ENCODE measurements around the gene DOCK10.

Gene DOCK10

GRCh38 chr2:224987733-224988132 is 54.5 kb downstream of the DOCK10 start:
- Histone ChIP-seq H3K4me3 (ENCODE audit: low read length) (no peak overlapping the region), H3K4me2 (ENCODE audit: low read length) (no peak overlapping the region), H3K9me3 (replicated peaks; ENCODE audit: low read length) (no peaks in the 10 kb centered on the region), H3K4me1 (ENCODE audit: control insufficient read depth, insufficient read depth, low read length) (peaks cover 40% of the 10 kb centered on the region), H3K27me3 (ENCODE audit: control insufficient read depth, insufficient read depth, low read length) (no peaks in the 10 kb centered on the region), H3K36me3 (ENCODE audit: insufficient read depth, low read length) (peaks cover 13% of the 10 kb centered on the region), H3K9ac (ENCODE audit: low read depth, low read length) (no peak overlapping the region)

DNA sequence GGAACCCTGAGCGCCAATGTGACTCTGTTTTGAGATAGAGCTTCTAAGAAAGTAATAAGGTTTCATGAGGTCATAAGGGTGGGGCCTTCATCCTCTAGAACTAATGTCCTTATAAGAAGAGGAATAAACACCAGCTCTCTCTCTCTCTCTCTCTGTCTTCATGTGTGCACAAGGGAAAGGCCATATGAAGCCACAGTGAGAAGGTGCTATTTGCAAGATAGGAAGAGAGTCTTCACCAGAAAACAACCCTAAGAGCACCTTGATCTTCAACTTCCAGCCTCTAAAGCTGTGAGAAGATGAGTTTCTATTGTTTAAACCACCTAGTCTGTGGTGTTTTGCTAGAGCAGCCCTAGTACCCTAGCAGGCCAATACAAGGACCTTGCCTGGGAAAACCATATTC is 55.8 kb downstream of the DOCK10 start:
- peaks cover 13% of the 10 kb centered on the region for H3K36me3 ChIP-seq (ENCODE audit: insufficient read depth, low read length)
- H3K4me1 ChIP-seq (ENCODE audit: control insufficient read depth, insufficient read depth, low read length) = peaks cover 28% of the 10 kb centered on the region
- no peaks in the 10 kb centered on the region for H3K27me3 ChIP-seq (ENCODE audit: control insufficient read depth, insufficient read depth, low read length)
- no peak overlapping the region for H3K9ac ChIP-seq (ENCODE audit: low read depth, low read length)
- H3K4me3 ChIP-seq (ENCODE audit: low read length) = no peak overlapping the region
- H3K4me2 ChIP-seq (ENCODE audit: low read length) = no peak overlapping the region
- H3K9me3 ChIP-seq (replicated peaks; ENCODE audit: low read length) = no peaks in the 10 kb centered on the region

DNA sequence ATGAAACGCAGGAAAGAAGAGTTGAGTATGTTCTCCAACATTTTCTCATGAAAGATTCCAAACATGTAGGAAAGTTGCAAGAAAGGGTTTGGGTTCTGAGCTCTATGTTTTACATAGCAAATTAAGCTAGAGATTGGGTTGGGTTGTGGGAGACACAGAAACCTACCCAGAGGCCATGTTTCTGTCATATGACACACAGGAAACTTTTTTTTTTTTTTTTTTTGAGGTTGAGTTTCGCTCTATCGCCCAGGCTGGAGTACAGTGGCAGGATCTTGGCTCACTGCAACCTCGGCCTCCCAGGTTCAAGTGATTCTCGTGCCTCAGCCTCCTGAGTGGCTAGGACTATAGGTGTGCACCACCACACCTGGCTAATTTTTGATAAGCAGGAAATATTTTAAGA is 57.6 kb downstream of the DOCK10 start:
- Histone ChIP-seq H3K9ac (ENCODE audit: low read depth, low read length) (no peak overlapping the region), H3K4me1 (ENCODE audit: control insufficient read depth, insufficient read depth, low read length) (peaks cover 26% of the 10 kb centered on the region), H3K4me3 (ENCODE audit: low read length) (no peak overlapping the region)

GRCh38 chr2:224983712-224984554 is 58.3 kb downstream of the DOCK10 start:
- Histone ChIP-seq H3K9me3 (replicated peaks; ENCODE audit: low read length) (no peaks in the 10 kb centered on the region), H3K27me3 (ENCODE audit: control insufficient read depth, insufficient read depth, low read length) (no peaks in the 10 kb centered on the region), H3K4me2 (ENCODE audit: low read length) (peak overlapping the region; percentile 70), H3K4me1 (ENCODE audit: control insufficient read depth, insufficient read depth, low read length) (peaks cover 26% of the 10 kb centered on the region), H3K36me3 (ENCODE audit: insufficient read depth, low read length) (peaks cover 13% of the 10 kb centered on the region), H3K4me3 (ENCODE audit: low read length) (peak overlapping the region; percentile 33), H3K9ac (ENCODE audit: low read depth, low read length) (peak overlapping the region; percentile 46)

More for the DNA sequence above, 57.6 kb downstream of the DOCK10 start:
- peaks cover 13% of the 10 kb centered on the region for H3K36me3 ChIP-seq (ENCODE audit: insufficient read depth, low read length)
- H3K4me2 ChIP-seq (ENCODE audit: low read length) = peak overlapping the region; percentile 70
- H3K9me3 ChIP-seq (replicated peaks; ENCODE audit: low read length) = no peaks in the 10 kb centered on the region
- H3K27me3 ChIP-seq (ENCODE audit: control insufficient read depth, insufficient read depth, low read length) = no peaks in the 10 kb centered on the region

DNA sequence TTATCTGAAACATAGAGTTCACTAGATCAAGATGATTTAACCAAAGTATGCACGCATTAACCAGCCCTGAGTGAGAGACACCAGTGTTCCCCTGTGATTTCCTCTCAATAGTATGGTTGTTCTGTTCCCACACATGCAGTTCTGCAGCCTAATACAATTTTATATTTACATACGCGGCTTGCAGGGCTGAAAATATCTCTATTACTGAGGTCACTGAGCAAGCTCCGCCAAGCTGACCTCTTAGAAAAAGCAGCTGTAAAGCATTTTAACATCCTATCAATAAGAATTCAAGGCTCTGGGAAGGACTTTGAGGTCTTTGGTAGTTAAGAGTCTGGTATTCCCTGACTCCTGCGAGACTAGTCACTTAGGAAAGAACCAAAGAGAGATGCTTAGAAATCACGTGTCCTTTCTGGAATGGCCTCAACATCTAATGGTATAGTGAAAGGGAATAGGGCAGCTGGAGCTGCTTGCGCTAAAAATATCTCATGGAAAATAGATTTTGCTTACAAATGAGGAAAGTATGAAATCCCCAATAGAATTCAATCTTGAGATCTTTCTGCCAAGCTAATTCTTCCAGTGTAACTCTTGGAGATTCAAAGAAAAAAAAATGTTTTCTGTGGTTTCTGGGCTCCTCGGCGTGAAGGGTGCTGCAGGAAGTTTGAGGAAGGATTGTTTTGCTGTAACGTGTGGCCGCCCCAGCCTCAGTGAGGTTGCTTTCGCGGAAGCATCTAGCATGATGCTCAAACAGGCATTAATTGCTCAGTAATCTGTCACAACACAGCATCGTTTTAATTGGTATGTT is 59.2 kb downstream of the DOCK10 start:
- peak overlapping the region; percentile 46 for H3K9ac ChIP-seq (ENCODE audit: low read depth, low read length)
- peaks cover 23% of the 10 kb centered on the region for H3K4me1 ChIP-seq (ENCODE audit: control insufficient read depth, insufficient read depth, low read length)
- peak overlapping the region; percentile 33 for H3K4me3 ChIP-seq (ENCODE audit: low read length)

GRCh38 chr2:224982226-224982625 is 60.0 kb downstream of the DOCK10 start:
- peak overlapping the region; percentile 15 for H3K9ac ChIP-seq (ENCODE audit: low read depth, low read length)
- H3K4me3 ChIP-seq (ENCODE audit: low read length) = no peak overlapping the region
- H3K4me2 ChIP-seq (ENCODE audit: low read length) = peak overlapping the region; percentile 70
- H3K36me3 ChIP-seq (ENCODE audit: insufficient read depth, low read length) = peaks cover 5% of the 10 kb centered on the region
- H3K27me3 ChIP-seq (ENCODE audit: control insufficient read depth, insufficient read depth, low read length) = no peaks in the 10 kb centered on the region
- no peaks in the 10 kb centered on the region for H3K9me3 ChIP-seq (replicated peaks; ENCODE audit: low read length)
- peaks cover 19% of the 10 kb centered on the region for H3K4me1 ChIP-seq (ENCODE audit: control insufficient read depth, insufficient read depth, low read length)

More for the DNA sequence above, 59.2 kb downstream of the DOCK10 start:
- Histone ChIP-seq H3K27me3 (ENCODE audit: control insufficient read depth, insufficient read depth, low read length) (no peaks in the 10 kb centered on the region), H3K9me3 (replicated peaks; ENCODE audit: low read length) (no peaks in the 10 kb centered on the region), H3K4me2 (ENCODE audit: low read length) (peak overlapping the region; percentile 70), H3K36me3 (ENCODE audit: insufficient read depth, low read length) (peaks cover 9% of the 10 kb centered on the region)

- no peak overlapping the region for H3K4me2 ChIP-seq (ENCODE audit: low read length)
- H3K9me3 ChIP-seq (replicated peaks; ENCODE audit: low read length) = no peaks in the 10 kb centered on the region
- H3K27me3 ChIP-seq (ENCODE audit: control insufficient read depth, insufficient read depth, low read length) = no peaks in the 10 kb centered on the region
- H3K4me3 ChIP-seq (ENCODE audit: low read length) = no peak overlapping the region
- H3K4me1 ChIP-seq (ENCODE audit: control insufficient read depth, insufficient read depth, low read length) = peaks cover 16% of the 10 kb centered on the region
- H3K36me3 ChIP-seq (ENCODE audit: insufficient read depth, low read length) = peaks cover 5% of the 10 kb centered on the region
- no peak overlapping the region for H3K9ac ChIP-seq (ENCODE audit: low read depth, low read length)
These were observed 65.4 kb downstream of the DOCK10 start for GRCh38 chr2:224976629-224977525.

DNA sequence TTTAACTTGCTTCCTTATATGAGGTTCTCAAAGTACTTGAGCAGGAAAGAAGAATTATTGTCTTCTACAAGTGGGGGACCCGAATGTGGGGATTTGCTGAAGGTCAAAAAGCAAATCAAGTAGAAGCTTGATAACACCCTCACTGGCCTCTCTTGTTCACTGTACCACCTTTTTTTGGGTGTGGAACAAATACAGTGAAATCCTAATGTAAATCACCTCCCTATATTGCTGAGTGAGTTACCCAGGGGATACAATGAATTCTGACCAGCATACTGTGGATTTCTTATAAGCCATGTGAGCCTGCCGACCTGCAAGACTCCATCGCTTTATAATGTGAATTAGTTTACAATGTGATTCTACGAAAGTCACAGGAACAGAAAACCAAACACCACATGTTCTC is 66.5 kb downstream of the DOCK10 start:
- no peaks in the 10 kb centered on the region for H3K27me3 ChIP-seq (ENCODE audit: control insufficient read depth, insufficient read depth, low read length)
- H3K4me3 ChIP-seq (ENCODE audit: low read length) = no peak overlapping the region
- H3K4me1 ChIP-seq (ENCODE audit: control insufficient read depth, insufficient read depth, low read length) = peaks cover 16% of the 10 kb centered on the region
- no peaks in the 10 kb centered on the region for H3K9me3 ChIP-seq (replicated peaks; ENCODE audit: low read length)
- no peak overlapping the region for H3K9ac ChIP-seq (ENCODE audit: low read depth, low read length)
- H3K36me3 ChIP-seq (ENCODE audit: insufficient read depth, low read length) = peaks cover 5% of the 10 kb centered on the region
- no peak overlapping the region for H3K4me2 ChIP-seq (ENCODE audit: low read length)

DNA sequence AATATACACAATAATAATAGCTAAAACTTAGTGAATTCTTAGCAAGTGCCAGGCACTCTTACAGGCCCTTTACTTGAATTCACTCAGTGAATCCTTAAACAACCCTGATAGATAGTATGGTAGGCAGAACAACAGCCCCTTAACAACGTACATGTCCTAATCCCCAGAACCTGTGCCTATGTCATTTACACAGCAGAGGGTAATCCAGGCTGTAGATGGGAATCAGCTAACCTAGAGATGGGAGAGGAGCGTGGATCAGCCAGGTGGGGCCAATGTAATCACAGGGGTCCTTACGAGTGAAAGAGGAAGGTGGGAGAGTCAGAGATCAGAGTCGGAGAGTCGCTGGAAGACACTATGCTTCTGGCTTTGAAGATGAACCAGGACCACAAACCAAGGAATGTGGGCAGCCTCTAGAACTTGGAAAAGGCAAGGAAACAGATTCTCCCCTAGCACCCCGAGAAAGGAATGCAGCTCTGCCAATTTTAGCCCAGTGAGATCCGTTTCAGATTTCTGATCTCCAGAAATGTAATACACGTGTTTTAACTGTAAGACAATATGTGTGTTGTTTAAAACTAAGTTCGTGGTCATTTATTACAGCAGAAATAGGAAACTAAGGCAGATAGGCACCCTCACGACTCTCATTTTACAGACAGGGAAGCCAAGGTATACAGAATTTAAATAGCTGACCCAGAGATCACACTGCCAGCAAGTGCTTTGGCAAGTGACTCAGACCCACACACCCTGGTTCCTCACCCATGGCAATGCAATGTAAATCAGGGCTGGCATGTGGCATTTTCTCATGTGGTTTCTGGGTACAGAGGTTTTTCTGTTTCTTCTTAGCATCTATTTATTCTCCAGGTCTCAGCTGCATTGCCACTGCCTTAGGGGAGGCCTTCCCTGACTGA is 68.9 kb downstream of the DOCK10 start:
- H3K4me3 ChIP-seq (ENCODE audit: low read length) = peak overlapping the region; percentile 7
- peaks cover 20% of the 10 kb centered on the region for H3K4me1 ChIP-seq (ENCODE audit: control insufficient read depth, insufficient read depth, low read length)
- no peaks in the 10 kb centered on the region for H3K9me3 ChIP-seq (replicated peaks; ENCODE audit: low read length)
- no peak overlapping the region for H3K9ac ChIP-seq (ENCODE audit: low read depth, low read length)
- H3K27me3 ChIP-seq (ENCODE audit: control insufficient read depth, insufficient read depth, low read length) = no peaks in the 10 kb centered on the region
- no peaks in the 10 kb centered on the region for H3K36me3 ChIP-seq (ENCODE audit: insufficient read depth, low read length)
- peak overlapping the region; percentile 54 for H3K4me2 ChIP-seq (ENCODE audit: low read length)

GRCh38 chr2:224971214-224971613 is 71.1 kb downstream of the DOCK10 start:
- no peak overlapping the region for H3K4me3 ChIP-seq (ENCODE audit: low read length)
- no peak overlapping the region for H3K9ac ChIP-seq (ENCODE audit: low read depth, low read length)
- no peaks in the 10 kb centered on the region for H3K36me3 ChIP-seq (ENCODE audit: insufficient read depth, low read length)
- no peaks in the 10 kb centered on the region for H3K27me3 ChIP-seq (ENCODE audit: control insufficient read depth, insufficient read depth, low read length)
- H3K9me3 ChIP-seq (replicated peaks; ENCODE audit: low read length) = no peaks in the 10 kb centered on the region
- H3K4me1 ChIP-seq (ENCODE audit: control insufficient read depth, insufficient read depth, low read length) = peaks cover 31% of the 10 kb centered on the region
- H3K4me2 ChIP-seq (ENCODE audit: low read length) = no peak overlapping the region

All from skeletal muscle satellite cell (primary cell).